Gastroesophageal sphincter (tissue), 3 donors: ENCODE data around the gene LHFPL3.

ENCODE experiments used
- CTCF ChIP-seq, 4 experiments: fragments of 200-600 bp in 2 of 4; fragments of 450-650 bp in 2 of 4; sonication (generic) in 1 of 4; IDR thresholded peaks; one replicate each; pipeline ENCODE4 v1.5.1; 2017 to 2019; ENCODE audit warnings: antibody characterized with exemption in 4 of 4, mild to moderate bottlenecking in 2 of 4, moderate library complexity in 2 of 4
- EP300 ChIP-seq: sonication (generic); formaldehyde crosslinking; IDR thresholded peaks from one replicate; pipeline ENCODE4 v1.6.1; 2017; ENCODE audit warnings: antibody characterized with exemption, mild to moderate bottlenecking
- POLR2A ChIP-seq, 2 donors: fragments of 450-650 bp; IDR thresholded peaks; one replicate each; pipeline ENCODE4 v1.6.1; 2017; ENCODE audit warnings: antibody characterized with exemption in 2 of 2, mild to moderate bottlenecking in 2 of 2, moderate library complexity in 1 of 2
- POLR2AphosphoS5 ChIP-seq: sonication (generic); formaldehyde crosslinking; IDR thresholded peaks from one replicate; pipeline ENCODE4 v1.6.1; 2017; ENCODE audit warnings: antibody characterized with exemption

- TF ChIP-seq CTCF (IDR thresholded peaks at IDR 0.05) (no peak), EP300 (no peak), POLR2AphosphoS5 (no peak), POLR2A (IDR thresholded peaks at IDR 0.05) (no peak)
These were observed 301.0 kb downstream of the LHFPL3 start for GRCh38 chr7:104629408-104629807.
